ENCODE measurements around the gene ANKIB1.
A peak's percentile ranks its signal among the peaks of the same experiment; 100 is the strongest.
"Not testable (repeated sequence)": the region's sequence is repeated elsewhere in the genome, so short reads cannot be mapped to it uniquely, and the experiment has no call there.

Gene ANKIB1

DNA sequence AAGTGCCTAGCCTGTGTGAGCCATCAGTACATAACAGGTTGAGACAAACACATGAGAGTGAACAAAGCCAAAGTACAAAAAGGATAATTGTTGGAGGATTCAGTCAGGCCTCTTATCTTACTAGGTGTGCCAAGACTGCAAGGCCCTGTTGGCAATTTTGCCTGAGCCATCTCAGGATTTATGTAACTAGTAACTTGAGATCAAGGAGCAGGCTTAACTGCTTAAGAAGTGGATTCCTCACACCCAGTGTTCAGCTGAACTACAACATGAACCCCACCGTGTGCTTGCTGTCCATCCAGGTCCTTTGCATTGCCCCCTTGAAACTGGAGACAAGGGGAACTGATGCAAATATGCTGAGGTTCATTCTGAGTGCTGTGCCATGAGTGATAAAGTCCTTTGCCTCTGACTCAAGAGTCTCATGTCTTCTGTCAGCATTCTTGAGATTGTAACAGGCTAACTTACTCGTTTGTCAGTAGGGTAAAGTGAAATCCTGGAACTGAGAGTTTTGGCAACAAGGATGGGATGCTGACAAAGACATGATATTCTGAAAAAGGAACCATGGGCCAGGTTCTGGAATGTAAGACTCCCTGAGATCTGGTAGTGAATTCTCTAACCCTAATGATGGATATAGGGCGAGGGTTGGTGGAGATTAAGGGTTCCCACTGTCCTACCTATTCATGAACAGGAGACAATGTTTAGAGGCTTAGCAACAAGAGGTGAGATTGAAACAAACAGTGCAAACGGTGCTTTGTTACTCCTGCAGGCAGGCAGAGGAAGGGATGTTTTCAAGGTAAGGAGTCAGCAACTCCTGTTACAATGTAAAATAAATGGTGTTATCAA lies 157.4 kb downstream of the ANKIB1 start:
- DNase-seq (ENCODE audit: low read depth in 2 of 3, low spot score in 1 of 3), result no peak

DNA sequence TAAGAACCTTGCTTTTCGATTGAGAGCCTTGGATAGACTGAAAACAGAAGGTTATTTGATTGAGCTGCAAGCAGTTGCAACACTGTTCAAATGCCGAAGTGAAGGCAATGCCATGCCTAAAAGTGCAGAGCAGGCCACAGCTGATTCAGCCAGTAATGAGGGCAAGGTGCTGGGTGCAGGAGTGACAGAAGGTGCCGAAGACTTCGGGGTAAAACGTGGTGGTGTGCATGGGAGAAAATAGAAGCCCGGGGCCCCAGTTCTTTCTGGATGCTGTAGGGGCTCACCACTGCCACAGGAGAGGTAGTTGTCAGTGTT lies 157.9 kb downstream of the ANKIB1 start:
- DNase-seq (ENCODE audit: low read depth in 2 of 3, low spot score in 1 of 3), result no peak

DNA sequence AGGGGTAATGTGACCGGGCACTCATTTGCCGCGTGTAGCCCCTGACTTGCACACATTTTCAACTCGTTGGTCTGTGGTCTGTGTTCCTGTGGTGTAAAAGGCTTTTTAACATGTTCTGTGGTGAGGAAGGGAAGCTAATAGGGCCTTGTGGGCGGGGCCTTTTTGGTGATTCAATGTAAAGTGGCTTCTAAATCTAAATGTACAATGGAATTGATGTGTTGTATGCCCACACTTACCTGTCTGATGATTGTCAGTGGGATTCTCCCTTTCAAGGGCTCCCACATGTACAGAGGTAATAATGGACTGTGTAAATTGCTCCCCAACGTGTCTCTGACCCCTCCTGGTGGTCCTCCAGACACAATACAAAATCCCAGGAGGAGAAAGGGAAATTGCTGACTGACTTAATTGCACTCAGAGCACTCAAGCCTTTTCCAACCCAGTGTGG lies 158.4 kb downstream of the ANKIB1 start:
- peak; percentile 12 to 19 (median 16) for DNase-seq (ENCODE audit: low read depth in 2 of 3, low spot score in 1 of 3)

- no peak for DNase-seq (ENCODE audit: low read depth in 2 of 3, low spot score in 1 of 3)
These were observed 163.6 kb downstream of the ANKIB1 start for GRCh38 chr7:92409357-92409756.

DNA sequence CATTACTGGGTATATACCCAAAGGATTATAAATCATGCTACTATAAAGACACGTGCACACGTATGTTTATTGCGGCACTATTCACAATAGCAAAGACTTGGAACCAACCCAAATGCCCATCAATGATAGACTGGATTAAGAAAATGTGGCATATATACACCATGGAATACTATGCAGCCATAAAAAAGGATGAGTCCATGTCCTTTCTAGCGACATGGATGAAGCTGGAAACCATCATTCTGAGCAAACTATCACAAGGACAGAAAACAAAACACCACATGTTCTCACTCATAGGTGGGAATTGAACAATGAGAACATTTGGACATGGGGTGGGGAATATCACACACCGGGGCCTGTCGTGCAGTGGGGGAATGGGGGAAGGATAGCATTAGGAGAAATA lies 164.4 kb downstream of the ANKIB1 start:
- DNase-seq (ENCODE audit: low read depth in 2 of 3, low spot score in 1 of 3), result not testable (repeated sequence)

DNA sequence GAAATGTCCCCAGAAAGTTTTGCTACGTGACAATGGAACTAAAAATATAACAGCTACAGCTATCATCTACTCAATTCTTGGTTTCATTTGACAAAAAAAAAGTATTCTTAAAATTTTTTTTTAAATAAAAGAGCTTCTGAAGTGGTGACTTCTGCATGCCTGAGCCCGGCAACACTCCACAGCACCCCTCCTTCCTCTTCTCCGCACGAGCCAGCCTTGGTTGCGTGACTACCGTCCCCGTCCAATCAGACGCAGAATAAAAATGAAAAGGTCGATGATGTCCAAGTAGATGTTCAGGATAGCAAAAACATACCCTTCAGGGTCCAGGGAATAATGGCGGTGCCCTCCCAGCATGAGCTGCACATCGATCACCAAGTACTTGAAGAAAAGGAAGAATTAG lies 167.0 kb downstream of the ANKIB1 start:
- no peak for DNase-seq (ENCODE audit: low read depth in 2 of 3, low spot score in 1 of 3)

GRCh38 chr7:92413550-92413949 lies 167.8 kb downstream of the ANKIB1 start:
- no peak for DNase-seq (ENCODE audit: low read depth in 2 of 3, low spot score in 1 of 3)

DNA sequence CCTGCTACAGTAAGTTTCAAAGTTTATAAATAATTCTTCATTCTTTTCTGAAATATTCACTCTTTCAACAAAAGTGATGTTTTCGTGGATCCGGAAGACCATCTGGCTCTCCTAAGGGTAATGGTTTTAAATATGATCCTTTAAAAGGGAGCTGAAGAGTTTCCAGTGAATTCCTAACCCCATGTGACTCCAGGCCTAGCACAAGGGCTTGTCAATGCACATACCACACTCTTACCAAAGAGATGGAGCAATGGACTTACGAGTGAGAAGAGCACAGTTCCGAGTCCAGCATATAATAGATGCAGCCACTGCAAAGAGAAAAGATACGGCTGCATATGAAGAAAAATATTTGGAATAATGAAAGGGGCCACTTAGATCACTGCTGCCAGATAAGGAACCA lies 169.5 kb downstream of the ANKIB1 start:
- no peak for DNase-seq (ENCODE audit: low read depth in 2 of 3, low spot score in 1 of 3)

GRCh38 chr7:92417913-92418312 lies 172.1 kb downstream of the ANKIB1 start:
- no peak for DNase-seq (ENCODE audit: low read depth in 2 of 3, low spot score in 1 of 3)

- no peak for DNase-seq (ENCODE audit: low read depth in 2 of 3, low spot score in 1 of 3)
These were observed 176.1 kb downstream of the ANKIB1 start for GRCh38 chr7:92421676-92422435.

- no peak for DNase-seq (ENCODE audit: low read depth in 2 of 3, low spot score in 1 of 3)
These were observed 177.2 kb downstream of the ANKIB1 start for GRCh38 chr7:92422926-92423325.

GRCh38 chr7:92423710-92424131 lies 177.9 kb downstream of the ANKIB1 start:
- DNase-seq (ENCODE audit: low read depth in 2 of 3, low spot score in 1 of 3), result no peak

DNA sequence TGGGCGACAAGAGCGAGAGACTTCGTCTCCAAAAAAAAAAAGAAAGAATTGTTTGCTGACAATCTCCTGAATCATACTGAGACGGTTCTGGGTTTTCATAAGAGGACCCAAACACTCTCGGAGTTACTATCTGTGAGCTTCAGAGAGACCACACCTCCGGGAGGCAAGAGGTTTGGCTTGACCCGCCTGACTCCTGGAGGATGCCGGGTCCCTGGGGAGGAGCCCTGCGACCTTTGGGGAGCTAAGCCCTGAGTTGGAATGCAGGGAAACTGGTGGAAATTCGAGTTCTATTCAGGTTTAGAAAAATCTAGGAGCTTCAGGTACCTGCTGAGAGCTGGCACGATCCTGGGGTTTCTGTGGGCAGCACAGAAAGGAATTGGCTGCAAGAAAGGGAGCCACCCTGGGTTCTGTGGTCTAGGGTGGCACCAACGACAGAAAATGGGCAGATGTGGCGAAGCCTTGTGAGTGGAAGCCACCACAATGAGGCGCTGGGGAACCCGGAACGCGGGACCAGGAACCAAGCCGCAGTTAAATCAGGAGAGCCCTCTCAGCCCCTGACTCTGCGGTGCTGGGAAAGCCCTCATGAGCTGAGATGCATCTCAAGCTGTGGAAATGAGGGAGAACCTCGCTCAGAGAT lies 179.7 kb downstream of the ANKIB1 start:
- DNase-seq (ENCODE audit: low read depth in 2 of 3, low spot score in 1 of 3), result no peak

- DNase-seq (ENCODE audit: low read depth in 2 of 3, low spot score in 1 of 3), result no peak
These were observed 181.4 kb downstream of the ANKIB1 start for GRCh38 chr7:92427193-92427592.

DNA sequence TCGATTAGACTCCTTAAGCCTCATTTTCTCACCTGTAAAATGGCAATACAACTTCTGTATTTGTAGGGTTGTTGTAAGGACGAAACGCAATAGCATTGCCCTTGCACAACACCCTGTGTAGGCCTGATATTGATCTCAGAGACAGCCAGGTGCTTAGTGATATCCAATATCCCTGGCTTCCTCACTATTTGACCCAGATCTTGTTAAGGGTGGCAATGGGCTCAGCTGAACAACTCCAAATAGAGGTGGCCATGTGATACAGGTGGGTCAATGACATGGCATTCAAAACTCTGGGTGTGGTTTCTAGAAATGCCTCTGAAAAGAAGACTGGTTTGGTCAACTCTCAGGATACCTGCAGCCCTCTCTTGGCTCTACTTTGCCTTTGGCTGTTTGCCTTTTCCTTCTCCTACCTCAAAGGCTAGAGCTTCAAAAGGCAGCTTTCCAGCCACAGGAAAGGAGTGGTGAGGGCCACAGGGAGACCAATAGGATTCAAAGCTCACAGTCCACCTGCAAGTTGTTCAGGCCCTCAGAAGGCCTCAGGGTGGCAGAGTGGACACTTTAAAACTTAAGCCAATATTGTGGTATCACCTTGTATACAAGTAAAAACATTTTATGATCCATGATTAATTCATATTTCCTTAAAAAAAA lies 186.6 kb downstream of the ANKIB1 start:
- DNase-seq (ENCODE audit: low read depth in 2 of 3, low spot score in 1 of 3), result no peak

DNA sequence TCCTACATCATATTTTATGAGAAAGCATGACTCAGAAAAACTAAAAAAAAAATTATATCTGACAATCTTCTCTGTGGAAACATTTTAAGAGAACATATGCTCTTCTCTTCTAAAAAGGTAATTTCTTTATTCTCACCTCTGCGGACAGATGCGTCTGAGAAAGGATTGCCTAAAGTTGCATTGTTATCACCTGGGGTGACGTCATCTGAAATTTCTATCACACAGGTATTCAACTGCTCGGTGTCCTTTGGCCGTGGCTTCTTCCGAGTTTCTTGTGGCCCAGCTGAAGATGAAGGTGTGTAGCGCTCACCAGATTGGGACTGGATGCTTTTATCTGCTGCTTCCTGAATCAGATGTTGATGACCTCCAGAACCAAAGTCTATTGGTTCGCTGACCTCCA lies 187.2 kb downstream of the ANKIB1 start:
- DNase-seq (ENCODE audit: low read depth in 2 of 3, low spot score in 1 of 3), result no peak

DNA sequence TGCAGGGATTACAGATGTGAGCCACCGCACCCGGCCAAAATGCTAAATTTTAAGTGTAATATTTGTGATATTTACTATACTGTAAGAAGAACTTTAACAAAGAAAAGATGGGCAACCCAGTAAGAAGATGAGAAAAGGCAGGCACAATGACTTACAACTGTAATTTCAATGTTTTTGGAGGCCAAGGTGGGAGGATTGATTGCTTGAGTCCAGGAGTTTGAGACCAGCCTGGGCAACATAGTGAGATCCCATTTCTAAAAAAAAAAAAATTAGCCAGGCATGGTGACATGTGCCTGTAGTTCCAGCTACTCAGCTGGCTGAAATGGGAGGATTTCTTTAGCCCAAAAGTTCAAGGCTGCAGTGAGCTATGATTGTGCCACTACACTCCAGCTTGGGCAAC lies 189.8 kb downstream of the ANKIB1 start:
- no peak for DNase-seq (ENCODE audit: low read depth in 2 of 3, low spot score in 1 of 3)

DNA sequence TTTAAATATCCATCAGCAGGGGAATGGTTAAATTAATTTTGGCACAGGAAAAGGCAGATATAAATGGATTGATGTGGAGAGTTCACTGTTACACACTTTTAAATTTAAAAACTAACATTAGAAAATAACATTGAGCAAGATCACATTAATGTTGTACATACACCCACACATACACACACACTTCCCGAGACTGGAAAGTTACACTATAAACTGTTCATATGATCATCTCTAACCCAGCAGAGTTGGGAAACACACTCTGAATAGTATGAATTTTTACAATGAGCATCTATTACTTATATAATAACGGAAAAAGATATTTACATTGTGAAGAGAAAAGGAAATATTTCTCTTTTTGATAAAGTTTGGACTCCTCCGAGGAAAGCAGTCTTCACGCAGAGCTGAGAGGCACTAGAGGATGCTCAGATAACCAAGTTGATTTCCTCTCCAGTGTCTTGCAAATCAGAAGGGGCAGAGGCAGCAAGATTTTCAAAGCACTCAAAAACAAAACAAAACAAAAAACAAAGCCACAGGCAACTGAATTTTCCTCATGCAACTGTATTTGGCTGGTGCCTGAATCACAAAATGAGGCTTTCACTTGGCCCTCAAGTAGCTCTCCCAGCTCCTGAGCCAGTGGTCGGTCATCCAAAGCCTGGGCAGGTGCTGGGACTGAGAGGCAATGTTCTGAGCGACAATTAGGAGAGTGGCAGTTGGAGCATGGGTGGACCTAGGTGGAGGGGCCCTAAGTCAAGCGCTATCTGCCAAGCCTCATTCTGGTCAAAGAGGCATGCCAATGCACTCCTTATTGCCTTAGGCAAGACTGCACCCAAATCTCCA lies 191.1 kb downstream of the ANKIB1 start:
- no peak for DNase-seq (ENCODE audit: low read depth in 2 of 3, low spot score in 1 of 3)

GRCh38 chr7:92437956-92438491 lies 192.2 kb downstream of the ANKIB1 start:
- DNase-seq (ENCODE audit: low read depth in 2 of 3, low spot score in 1 of 3), result no peak

DNA sequence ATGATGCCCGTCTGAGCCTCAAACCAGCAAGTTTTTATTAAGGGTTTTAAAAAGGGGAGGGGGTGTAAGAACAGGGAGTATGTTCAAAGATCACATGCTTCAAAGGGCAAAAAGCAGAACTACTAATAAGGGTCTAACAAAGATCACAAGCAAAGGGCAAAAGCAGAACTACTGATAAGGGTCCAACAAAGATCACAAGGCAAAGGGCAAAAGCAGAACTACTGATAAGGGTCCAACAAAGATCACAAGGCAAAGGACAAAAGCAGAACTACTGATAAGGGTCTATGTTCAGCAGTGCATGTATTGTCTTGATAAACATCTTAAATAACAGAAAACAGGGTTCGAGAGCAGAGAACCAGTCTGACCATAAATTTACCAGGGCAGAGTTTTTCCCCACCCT lies 196.9 kb downstream of the ANKIB1 start:
- not testable (repeated sequence) for DNase-seq (ENCODE audit: low read depth in 2 of 3, low spot score in 1 of 3)

Data from stimulated activated CD4-positive, alpha-beta T cell treated with anti-CD3 and anti-CD28 coated beads, Interleukin-12 subunit alpha, Interleukin-12 subunit beta, amount 100 ng/mL, for 48 hours (primary cell).